Measurements from ENCODE around the gene OR5AS1.
"Not testable (repeated sequence)": the region's sequence is repeated elsewhere in the genome, so short reads cannot be mapped to it uniquely, and the experiment has no call there.

The OR5AS1 gene

DNA sequence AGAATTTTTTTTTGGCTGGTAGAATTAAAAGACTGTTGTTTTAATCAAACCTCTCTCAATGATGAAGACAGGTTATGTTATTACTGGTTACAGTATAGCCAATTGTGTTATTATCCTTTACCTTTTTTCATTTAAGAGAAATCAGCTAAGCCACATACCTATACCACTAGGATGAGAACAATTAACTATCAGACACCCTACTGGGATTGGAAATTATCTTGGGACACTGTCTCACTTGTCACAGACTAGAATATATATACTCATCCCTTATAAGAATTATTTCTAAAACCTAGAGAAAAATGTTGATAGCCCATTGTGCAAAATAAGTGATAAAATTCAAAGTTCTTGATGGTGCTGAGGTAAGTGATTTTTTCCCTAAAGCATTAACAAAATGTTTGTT is at the start of gene OR5AS1:
OR5AS1 (plus strand) TSS at position 301 of the 400 bp plus-strand sequence. CDS start 2,765 bp downstream, outside the sequence.
- DNase-seq, result no peak

DNA sequence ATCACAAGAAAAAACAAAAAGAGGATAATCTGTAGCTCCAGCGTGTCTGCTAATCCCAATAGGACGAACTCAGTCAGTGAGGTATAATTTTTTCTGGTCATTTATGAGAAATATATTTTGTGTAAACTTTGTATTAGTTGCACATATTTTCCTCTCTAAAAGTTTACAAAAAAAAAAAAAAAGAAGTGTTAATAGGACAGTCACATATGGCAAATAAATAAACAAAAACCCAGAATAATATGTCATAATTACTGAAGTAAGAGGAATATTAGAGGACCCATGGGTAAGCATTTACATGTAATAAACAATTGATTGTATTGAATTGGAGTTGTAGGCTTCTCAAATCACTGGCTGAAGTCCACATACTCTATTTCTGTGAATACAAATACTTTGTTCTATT is 32.9 kb upstream of the OR5AS1 start, which contains the start of gene OR5F1:
OR5F1 (minus strand) TSS at position 101 of the 400 bp plus-strand sequence; CDS start at position 101, 0 bp downstream.
- DNase-seq, result no peak

DNA sequence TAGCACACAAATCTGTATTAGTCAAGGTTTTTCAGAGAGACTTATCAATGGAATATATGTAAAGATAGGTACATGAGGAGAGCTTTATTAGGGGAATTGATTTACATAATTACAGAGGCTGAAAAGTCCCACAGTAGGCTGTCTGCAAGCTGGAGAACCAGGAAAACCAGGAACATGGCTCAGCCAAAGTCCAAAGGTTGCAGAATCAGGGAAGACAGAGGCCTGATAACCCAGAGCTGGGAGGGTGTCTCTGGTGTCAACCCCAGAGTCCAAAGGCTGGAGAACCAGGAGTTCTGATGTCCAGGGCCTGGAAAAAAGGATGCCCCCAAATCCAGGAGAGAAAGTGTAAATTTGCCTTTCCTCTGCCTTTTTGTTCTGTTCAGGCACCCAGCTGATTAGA is 16.7 kb upstream of the OR5AS1 start:
- DNase-seq, result no peak

GRCh38 chr11:56013805-56014204 is 13.6 kb upstream of the OR5AS1 start:
- DNase-seq, result no peak

DNA sequence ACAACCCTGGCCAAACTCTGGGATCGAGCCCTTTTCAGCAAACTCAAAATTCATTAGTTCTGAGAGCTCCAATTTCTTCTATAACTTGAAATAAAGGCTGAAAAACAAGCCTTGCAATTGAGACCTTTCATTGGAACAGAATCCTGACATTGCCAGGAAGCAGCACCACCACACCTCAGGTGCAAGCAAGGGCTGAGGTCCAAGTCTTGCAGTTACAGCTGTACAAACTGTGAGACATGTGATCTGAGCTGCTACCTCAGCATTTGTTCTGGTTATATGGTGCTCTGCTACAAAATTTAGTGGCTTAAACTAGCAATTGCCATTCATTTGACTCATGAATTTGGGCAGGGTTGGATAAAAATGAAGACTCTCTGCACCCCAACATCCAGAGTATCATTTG is 18.1 kb downstream of the OR5AS1 start:
- no peak for DNase-seq

GRCh38 chr11:56048480-56048879 is 21.0 kb downstream of the OR5AS1 start:
- no peak for DNase-seq

DNA sequence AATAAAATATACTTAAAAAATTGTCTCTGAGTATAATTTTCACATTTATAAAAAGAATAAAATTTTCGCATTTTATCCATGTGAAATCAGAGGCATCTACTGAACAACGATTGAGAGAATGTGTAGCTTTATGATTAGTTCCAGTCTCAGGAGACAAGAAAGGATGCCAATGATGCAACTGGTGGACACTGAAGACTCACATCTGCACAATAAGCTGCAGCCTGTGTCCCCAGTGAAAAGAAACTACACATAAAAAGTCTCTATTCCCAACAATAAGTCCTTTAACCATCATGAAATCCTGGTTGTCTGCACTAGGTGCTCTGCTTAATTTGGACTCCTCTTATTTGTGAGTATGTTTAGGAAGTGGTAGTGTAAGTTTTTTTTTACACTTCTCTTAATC is 22.0 kb downstream of the OR5AS1 start:
- DNase-seq, result no peak

- not testable (repeated sequence) for DNase-seq
Measured at GRCh38 chr11:56056366-56056765, 28.9 kb downstream of the OR5AS1 start.

- not testable (repeated sequence) for DNase-seq
Measured at GRCh38 chr11:56057661-56058237, 30.3 kb downstream of the OR5AS1 start.

DNA sequence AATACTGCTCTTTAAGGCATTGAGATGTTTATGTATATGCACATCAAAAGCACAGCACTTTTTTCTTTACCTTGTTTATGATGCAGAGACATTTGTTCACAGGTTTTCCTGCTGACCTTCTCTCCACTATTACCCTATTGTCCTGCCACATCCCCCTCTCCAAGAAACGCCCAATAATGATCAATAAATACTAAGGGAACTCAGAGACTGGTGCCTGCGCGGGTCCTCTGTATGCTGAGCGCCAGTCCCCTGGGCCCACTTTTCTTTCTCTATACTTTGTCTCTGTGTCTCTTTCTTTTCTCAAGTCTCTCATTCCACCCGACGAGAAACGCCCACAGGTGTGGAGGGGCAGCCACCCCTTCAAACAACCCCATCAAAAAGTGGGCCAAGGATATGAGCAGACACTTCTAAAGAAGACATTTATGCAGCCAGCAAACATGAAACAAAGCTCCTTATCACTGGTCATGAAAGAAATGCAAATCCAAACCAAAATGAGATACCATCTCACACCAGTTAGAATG is 30.9 kb downstream of the OR5AS1 start:
- not testable (repeated sequence) for DNase-seq

DNA sequence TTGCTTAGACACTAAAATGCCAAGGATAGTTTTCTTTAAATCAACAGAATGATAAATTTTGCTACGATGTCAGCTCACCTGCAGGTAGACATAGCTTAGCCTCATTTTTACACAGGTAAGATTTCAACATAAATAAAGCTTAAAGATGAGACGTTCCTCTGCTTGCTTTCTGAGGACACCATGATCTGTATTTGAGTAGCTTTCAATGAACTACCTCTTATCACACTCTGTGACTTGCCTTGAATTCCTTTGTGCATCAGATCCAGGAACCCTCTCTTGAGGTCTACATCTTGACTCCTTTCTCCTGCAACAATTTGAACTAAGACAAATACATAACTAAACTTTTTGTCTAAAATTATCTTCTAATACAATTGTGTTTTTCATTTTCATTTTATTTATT is 39.5 kb downstream of the OR5AS1 start:
- no peak for DNase-seq
